Loucy (cell line): ENCODE measurements around the gene EPB41.

Experiments used
- CTCF ChIP-seq: fragments of 200-600 bp; sonication (generic); conservative IDR thresholded peaks from 2 replicates; pipeline ENCODE4 v1.5.1; 2014; ENCODE audit warnings: mild to moderate bottlenecking, antibody characterized with exemption, low read length
- EZH2phosphoT487 ChIP-seq: fragments of 200-600 bp; IDR thresholded peaks from 2 replicates; pipeline ENCODE4 v1.6.1; 2018; ENCODE audit warnings: antibody characterized with exemption, mild to moderate bottlenecking, moderate library complexity, borderline replicate concordance

GRCh38 chr1:28974432-28974831 is 60.1 kb downstream of the EPB41 start:
- TF ChIP-seq CTCF = no peak
- no peak for TF ChIP-seq EZH2phosphoT487
